Body of pancreas (tissue), 4 donors: ENCODE measurements around the gene SENP8.

Source experiments
- CTCF ChIP-seq, 7 experiments: fragments of 450-650 bp in 4 of 7; fragments of 200-600 bp in 3 of 7; sonication (generic) in 3 of 7; IDR thresholded peaks; one replicate each; pipeline ENCODE4 v1.5.1; 2016 to 2019; ENCODE audit warnings: antibody characterized with exemption in 7 of 7
- POLR2A ChIP-seq, 3 donors: fragments of 450-650 bp; IDR thresholded peaks; one replicate each; pipeline ENCODE4 v1.6.1; 2016; ENCODE audit warnings: antibody characterized with exemption in 3 of 3, mild to moderate bottlenecking in 2 of 3

GRCh38 chr15:72169236-72169920 lies 51.2 kb downstream of the SENP8 start:
- no peak for TF ChIP-seq CTCF (IDR thresholded peaks at IDR 0.05)
- TF ChIP-seq POLR2A (IDR thresholded peaks at IDR 0.05): no peak
